Duodenal mucosa (tissue), 2 donors: ENCODE measurements around the gene NFX1.
"Not testable (repeated sequence)": the region's sequence is repeated elsewhere in the genome, so short reads cannot be mapped to it uniquely, and the experiment has no call there.

ENCODE experiments used
- H3K27ac ChIP-seq: one replicate; pipeline ENCODE4 v1.7.0; 2013; ENCODE audit warnings: low read depth, low read length
- H3K27me3 ChIP-seq, 2 donors: one replicate each; pipeline ENCODE4 v1.7.0; 2013; ENCODE audit warnings: low read length in 2 of 2, control low read depth in 1 of 2; ENCODE audit not compliant: insufficient read depth in 2 of 2, control insufficient read depth in 1 of 2
- H3K36me3 ChIP-seq, 2 donors: one replicate each; pipeline ENCODE4 v1.7.0; 2013; ENCODE audit warnings: low read length in 2 of 2, control low read depth in 1 of 2; ENCODE audit not compliant: insufficient read depth in 2 of 2, control insufficient read depth in 1 of 2
- H3K4me1 ChIP-seq, 2 donors: one replicate each; pipeline ENCODE4 v1.7.0; 2013; ENCODE audit warnings: low read length in 2 of 2, control low read depth in 1 of 2; ENCODE audit not compliant: insufficient read depth in 2 of 2, control insufficient read depth in 1 of 2
- H3K4me3 ChIP-seq, 2 donors: one replicate each; pipeline ENCODE4 v1.7.0; 2013; ENCODE audit warnings: low read length in 2 of 2, low read depth in 1 of 2
- H3K9ac ChIP-seq, 2 donors: one replicate each; pipeline ENCODE4 v1.7.0; 2013; ENCODE audit warnings: low read length in 2 of 2, low read depth in 1 of 2
- H3K9me3 ChIP-seq, 2 donors: one replicate each; pipeline ENCODE4 v1.7.0; 2013; ENCODE audit warnings: low read length in 2 of 2, control low read depth in 1 of 2; ENCODE audit not compliant: control insufficient read depth in 1 of 2

Gene NFX1

DNA sequence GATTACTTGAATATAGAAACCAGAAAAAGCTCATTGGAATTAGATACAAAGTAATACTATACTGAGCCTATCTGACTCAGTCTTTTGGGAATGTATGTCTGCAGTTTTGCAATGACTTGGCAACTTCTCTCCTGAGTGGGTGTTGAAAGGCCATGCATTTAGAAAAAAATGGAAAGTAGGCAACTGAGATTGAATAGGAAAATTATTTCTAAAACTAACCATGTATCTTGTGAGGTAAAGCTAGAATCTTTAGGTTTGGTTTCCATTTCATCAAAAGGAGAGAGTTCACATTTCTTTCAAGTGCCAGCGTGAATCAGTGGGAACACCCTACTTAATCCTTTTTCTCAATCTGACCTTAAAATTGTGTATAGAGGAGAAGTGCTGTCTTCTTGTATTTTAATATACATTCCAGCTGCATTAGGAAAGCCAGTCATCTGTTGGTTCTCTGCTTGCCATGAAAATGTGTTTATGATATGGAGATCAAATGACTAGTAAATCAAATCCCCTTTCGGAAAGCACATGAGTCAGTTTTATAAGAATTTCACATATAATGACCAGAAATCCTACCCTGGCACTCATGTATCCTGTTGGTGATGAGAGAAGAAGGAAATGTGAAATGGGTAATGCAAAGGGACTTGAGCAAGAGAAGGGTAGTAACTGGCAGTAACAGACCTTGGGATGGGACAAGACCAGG lies 30.4 kb downstream of the NFX1 start:
- no peak overlapping the region for H3K4me3 ChIP-seq
- H3K27ac ChIP-seq, result no peak overlapping the region
- H3K9ac ChIP-seq, result no peak overlapping the region
- H3K27me3 ChIP-seq, result no peaks in the 10 kb centered on the region
- no peaks in the 10 kb centered on the region for H3K4me1 ChIP-seq
- H3K9me3 ChIP-seq, result no peaks in the 10 kb centered on the region
- H3K36me3 ChIP-seq, result peaks cover 53 to 72% of the 10 kb centered on the region in 2 donors

DNA sequence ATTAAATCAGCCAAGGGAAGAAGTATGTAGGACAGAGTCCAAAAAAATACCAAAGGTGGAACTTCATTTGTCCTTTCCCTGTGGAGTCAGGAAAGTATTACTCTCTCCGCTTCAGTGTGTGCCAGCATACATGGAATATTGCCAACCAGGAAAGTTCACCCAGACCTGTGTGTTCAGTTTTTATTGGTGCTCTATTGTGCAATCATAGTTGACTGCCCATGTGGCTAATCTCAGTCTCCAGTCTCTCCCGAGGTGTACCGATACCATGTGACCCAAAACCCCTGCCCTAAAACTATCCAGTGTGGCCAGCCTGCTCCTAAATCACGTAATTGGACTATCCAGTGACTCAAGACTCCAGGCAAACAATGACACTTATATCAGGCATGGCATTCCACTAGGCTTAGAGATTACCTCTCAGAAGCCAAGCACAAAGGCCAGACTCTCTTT lies 38.8 kb downstream of the NFX1 start:
- Histone ChIP-seq H3K4me3 (no peak overlapping the region), H3K9ac (no peak overlapping the region), H3K9me3 (no peaks in the 10 kb centered on the region), H3K36me3 (peaks cover 16 to 53% of the 10 kb centered on the region in 2 donors), H3K4me1 (peaks cover 14 to 21% of the 10 kb centered on the region in 2 donors), H3K27me3 (no peaks in the 10 kb centered on the region), H3K27ac (peak overlapping the region; percentile 2)

DNA sequence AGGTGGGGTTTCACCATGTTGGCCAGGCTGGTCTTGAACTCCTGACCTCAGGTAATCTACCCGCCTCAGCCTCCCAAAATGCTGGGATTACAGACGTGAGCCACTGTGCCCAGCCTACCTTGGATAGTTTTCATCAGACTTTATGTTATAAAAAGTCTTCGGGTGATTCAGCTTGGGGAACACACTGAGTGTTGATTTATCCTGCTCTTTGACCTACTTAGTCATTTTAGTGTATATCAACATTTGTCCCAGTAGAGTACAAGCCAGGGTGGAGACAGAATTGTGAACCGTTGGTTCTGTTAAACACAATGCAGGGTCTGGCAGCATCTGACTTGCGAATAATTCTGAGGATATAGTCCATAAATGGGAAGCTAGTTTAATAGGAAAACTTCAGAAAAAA lies 39.7 kb downstream of the NFX1 start:
- Histone ChIP-seq H3K36me3 (peaks cover 21 to 54% of the 10 kb centered on the region in 2 donors), H3K4me3 (no peak overlapping the region), H3K27ac (no peak overlapping the region), H3K4me1 (peaks cover 14 to 21% of the 10 kb centered on the region in 2 donors), H3K27me3 (no peaks in the 10 kb centered on the region), H3K9me3 (no peaks in the 10 kb centered on the region), H3K9ac (no peak overlapping the region)

DNA sequence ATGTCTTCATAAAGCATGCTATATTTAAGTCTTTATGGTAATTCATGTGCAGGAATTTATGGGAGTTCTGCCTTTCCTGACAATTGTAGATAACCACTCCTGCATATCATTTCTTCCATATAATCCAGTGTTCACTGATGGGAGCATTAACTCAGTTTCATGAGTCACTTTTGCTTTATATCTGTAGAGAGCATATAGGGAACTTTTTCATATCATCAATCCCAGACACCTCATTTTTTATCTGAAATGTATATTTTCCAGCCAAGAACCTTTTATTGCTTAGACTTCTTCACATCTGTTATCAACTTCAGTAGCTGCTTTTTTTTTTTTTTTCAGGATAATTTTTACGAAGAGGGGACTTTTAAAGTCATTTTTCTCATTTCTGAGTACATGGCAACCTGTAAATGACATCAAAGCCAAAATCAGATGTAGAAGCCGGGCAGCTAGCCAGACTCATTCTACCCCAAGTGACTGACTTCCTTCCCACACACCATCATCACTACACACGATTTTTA lies 41.1 kb downstream of the NFX1 start:
- H3K9ac ChIP-seq, result no peak overlapping the region
- H3K9me3 ChIP-seq, result no peaks in the 10 kb centered on the region
- H3K36me3 ChIP-seq, result peaks cover 21 to 52% of the 10 kb centered on the region in 2 donors
- H3K27me3 ChIP-seq, result no peaks in the 10 kb centered on the region
- H3K4me1 ChIP-seq, result peaks cover 14 to 21% of the 10 kb centered on the region in 2 donors
- no peak overlapping the region for H3K4me3 ChIP-seq
- no peak overlapping the region for H3K27ac ChIP-seq

DNA sequence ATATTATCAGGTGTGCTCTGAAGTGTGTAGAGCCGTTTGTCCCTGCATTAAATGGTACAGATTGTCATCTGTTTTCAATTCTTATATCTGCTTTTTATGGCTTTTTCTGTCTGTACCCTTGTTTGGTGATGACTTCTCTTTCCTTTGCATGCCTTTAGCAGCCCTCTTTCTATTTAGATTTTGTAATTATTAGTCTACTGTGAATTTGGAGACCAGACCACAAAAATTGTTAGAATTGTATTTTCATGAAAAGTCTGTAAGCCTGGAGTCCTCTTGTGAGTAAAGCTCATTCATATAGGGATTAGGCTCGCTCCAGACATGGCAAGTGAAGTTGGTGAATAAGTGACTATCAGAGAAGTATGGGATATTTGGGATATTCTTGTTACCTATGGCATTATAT lies 41.7 kb downstream of the NFX1 start:
- H3K4me3 ChIP-seq, result no peak overlapping the region
- peaks cover 14 to 21% of the 10 kb centered on the region in 2 donors for H3K4me1 ChIP-seq
- H3K36me3 ChIP-seq, result peaks cover 21 to 56% of the 10 kb centered on the region in 2 donors
- no peaks in the 10 kb centered on the region for H3K9me3 ChIP-seq
- H3K9ac ChIP-seq, result no peak overlapping the region
- H3K27me3 ChIP-seq, result no peaks in the 10 kb centered on the region
- H3K27ac ChIP-seq, result no peak overlapping the region

DNA sequence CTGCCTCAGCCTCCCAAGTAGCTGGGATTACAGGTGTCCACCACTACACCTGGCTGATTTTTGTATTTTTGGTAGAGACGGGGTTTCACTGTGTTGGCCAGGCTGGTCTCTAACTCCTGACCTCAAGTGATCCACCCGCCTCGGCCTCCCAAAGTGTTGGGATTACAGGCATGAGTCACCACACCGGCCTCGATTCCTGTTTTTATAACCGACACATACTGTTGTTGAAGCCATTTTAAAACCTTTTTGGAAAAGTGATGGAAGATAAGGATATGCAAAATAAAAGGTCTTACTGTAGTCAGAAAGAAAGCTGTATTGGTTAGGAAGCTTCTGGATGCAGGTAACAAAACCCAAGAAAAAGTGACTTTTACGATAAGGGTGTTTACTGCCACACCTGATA lies 42.6 kb downstream of the NFX1 start:
- H3K9ac ChIP-seq, result not testable (repeated sequence)

DNA sequence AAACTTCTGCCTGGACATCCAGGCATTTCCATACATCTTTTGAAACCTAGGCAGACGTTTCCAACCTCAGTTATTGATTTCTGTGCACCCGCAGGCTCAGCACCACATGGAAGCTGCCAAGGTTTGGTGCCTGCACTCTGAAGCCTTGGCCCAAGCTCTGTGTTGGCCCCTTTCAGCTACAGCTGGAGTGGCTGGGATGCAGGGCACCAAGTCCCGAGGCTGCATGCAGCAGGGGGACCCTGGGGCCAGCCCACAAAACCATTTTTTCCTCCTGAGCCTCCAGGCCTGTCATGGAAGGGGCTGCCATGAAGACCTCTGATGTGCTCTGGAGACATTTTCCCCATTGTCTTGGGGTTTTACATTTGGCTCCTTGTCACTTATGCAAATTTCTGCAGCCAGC lies 49.9 kb downstream of the NFX1 start:
- no peak overlapping the region for H3K27ac ChIP-seq
- no peak overlapping the region for H3K9ac ChIP-seq
- H3K36me3 ChIP-seq, result peaks cover 25 to 69% of the 10 kb centered on the region in 2 donors
- H3K9me3 ChIP-seq, result peaks cover 0 to 2% of the 10 kb centered on the region in 2 donors
- no peak overlapping the region for H3K4me3 ChIP-seq
- no peaks in the 10 kb centered on the region for H3K27me3 ChIP-seq
- H3K4me1 ChIP-seq, result no peaks in the 10 kb centered on the region

More for the DNA sequence above, 42.6 kb downstream of the NFX1 start:
- not testable (repeated sequence) for H3K27me3 ChIP-seq, H3K4me3 ChIP-seq, H3K9me3 ChIP-seq, H3K27ac ChIP-seq
- Histone ChIP-seq H3K4me1 (peaks cover 13 to 16% of the 10 kb centered on the region in 2 donors), H3K36me3 (peaks cover 18 to 61% of the 10 kb centered on the region in 2 donors)

DNA sequence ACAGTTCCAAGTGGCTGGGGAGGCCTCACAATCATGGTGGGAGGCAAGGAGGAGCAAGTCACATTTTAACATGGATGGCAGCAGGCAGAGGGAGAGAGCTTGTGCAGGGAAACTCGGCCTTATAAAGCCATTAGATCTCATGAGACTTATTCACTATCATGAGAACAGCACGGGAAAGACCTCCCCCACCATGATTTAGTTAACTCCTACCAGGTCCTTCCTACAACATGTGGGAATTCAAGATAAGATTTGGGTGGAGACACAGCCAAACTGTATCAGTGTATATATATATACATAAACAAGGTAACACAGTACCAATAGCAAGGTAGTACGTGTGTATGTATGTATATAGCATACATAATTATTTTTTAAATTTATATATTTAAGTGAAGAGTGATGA lies 50.9 kb downstream of the NFX1 start:
- H3K36me3 ChIP-seq, result peaks cover 32 to 79% of the 10 kb centered on the region in 2 donors
- peaks cover 0 to 2% of the 10 kb centered on the region in 2 donors for H3K9me3 ChIP-seq
- H3K27me3 ChIP-seq, result no peaks in the 10 kb centered on the region
- no peak overlapping the region for H3K9ac ChIP-seq
- no peak overlapping the region for H3K27ac ChIP-seq
- H3K4me1 ChIP-seq, result no peaks in the 10 kb centered on the region
- H3K4me3 ChIP-seq, result no peak overlapping the region

DNA sequence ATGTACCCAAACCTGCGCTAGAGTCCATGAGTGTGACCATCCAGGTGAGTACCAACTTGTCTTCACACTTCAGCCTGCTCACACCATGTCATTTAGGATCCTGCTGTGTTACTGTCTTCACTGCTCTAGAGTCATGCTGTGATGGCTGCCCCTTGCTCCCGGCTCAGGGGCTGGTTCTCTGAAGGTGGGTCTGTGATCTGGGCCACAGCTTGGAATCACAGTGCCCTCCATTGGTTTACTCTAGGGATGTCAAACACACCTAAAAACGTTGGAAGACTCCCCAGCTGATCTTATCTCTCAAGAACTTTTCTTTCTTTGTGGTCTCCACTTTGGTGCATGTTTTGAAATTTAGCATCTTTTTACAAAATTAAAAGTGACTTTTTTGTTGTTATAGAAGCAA lies 53.8 kb downstream of the NFX1 start:
- H3K9ac ChIP-seq, result no peak overlapping the region
- H3K9me3 ChIP-seq, result peaks cover 0 to 2% of the 10 kb centered on the region in 2 donors
- no peak overlapping the region for H3K4me3 ChIP-seq
- H3K27ac ChIP-seq, result no peak overlapping the region
- H3K36me3 ChIP-seq, result peaks cover 33 to 87% of the 10 kb centered on the region in 2 donors
- no peaks in the 10 kb centered on the region for H3K4me1 ChIP-seq
- H3K27me3 ChIP-seq, result no peaks in the 10 kb centered on the region

DNA sequence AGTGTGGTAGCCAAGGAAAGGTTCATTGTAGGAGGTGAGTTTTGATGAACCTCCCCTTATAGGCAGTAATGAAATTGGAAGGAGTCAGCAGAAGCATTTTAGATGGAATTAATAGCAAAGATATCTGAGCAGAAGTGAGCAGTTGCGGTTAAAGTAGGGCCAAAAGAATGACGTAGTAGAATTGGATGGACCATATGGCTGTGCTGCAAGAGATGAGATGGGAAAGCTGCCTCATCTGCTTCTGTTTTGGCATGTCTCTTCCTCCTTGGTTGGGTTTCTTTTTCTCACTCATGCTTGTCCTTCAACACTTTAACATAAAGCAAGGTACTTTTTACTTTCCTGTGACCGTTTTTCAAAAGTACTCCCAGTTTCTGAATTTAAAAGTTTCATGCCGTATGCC lies 56.2 kb downstream of the NFX1 start:
- Histone ChIP-seq H3K4me1 (no peaks in the 10 kb centered on the region), H3K36me3 (peaks cover 25 to 70% of the 10 kb centered on the region in 2 donors), H3K27ac (no peak overlapping the region), H3K9ac (no peak overlapping the region), H3K27me3 (no peaks in the 10 kb centered on the region), H3K4me3 (no peak overlapping the region), H3K9me3 (no peaks in the 10 kb centered on the region)
